Stimulated activated CD8-positive, alpha-beta memory T cell treated with anti-CD3 and anti-CD28 coated beads, Interleukin-2, amount 100 ng/mL, for 1 hour (primary cell): ENCODE measurements around the gene GPC6.
"Not testable (repeated sequence)": the region's sequence is repeated elsewhere in the genome, so short reads cannot be mapped to it uniquely, and the experiment has no call there.

Experiments used
- DNase-seq, 2 donors: peaks; one replicate each; pipeline ENCODE4 v3.0.0-alpha.2; 2020; ENCODE audit warnings: low read depth in 2 of 2

The GPC6 gene

GRCh38 chr13:93226623-93227279 is at the start of gene GPC6:
Gene GPC6 (plus strand): TSS chr13:93226807.
- no peak for DNase-seq

- no peak for DNase-seq
Observed at GRCh38 chr13:93180356-93180969, 46.1 kb upstream of the GPC6 start.

DNA sequence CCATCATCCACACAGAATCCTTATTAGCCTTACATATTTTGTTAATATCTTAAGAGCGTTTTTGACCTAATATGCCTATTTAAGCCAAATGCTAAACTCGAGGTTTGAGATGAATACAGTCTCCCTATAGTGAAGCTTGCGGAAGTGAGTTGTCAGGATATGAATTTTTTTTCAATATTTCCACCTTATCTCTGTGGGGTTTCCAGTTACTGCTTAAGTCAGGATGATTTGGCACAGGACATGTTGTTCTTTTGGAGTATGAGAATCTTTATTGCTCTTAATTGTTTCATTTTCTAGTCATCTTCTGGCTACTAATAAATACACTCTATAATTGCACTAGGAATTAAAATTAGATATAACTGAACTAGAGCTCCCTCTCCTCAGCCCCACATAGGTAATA is 44.2 kb upstream of the GPC6 start:
- no peak for DNase-seq

GRCh38 chr13:93183302-93183701 is 43.3 kb upstream of the GPC6 start:
- DNase-seq = no peak

DNA sequence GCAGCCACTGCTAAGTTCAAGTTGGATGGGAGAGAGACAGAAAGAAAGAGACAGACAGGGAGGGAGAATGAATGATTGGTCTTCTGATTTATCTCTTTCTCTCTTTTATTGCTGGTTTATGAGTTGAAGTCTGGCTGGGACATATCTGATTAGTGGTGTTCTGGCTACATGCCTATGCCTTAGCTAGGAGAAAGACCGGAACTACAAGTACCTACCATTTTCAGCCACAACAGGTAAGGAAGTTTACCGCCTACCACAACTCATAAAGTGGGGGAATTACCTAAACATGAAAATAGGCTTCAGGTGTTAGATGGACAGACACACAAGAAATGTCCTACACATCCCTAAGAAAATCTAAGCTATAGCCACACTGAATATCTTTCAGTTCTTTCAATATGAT is 36.6 kb upstream of the GPC6 start:
- no peak for DNase-seq

DNA sequence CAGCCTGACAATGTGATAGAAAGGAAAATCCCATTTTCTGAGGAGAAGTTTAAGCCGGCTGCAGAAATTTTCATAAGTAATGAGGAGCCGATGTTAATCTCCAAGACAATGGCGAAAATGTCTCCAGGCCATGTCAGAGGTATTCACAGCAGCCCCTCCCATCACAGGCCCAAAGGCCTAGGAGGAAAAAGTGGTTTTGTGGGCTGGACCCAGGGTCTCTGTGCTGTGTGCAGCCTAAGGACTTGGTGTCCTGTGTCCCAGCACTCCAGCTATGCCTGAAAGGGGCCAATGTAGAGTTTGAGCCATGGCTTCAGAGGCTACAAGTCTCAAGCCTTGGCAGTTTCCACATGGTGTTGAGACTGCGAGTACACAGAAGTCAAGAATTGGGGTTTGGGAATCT is 32.9 kb upstream of the GPC6 start:
- DNase-seq = no peak

GRCh38 chr13:93199856-93200255 is 26.8 kb upstream of the GPC6 start:
- no peak for DNase-seq

GRCh38 chr13:93200626-93201025 is 26.0 kb upstream of the GPC6 start:
- no peak for DNase-seq

DNA sequence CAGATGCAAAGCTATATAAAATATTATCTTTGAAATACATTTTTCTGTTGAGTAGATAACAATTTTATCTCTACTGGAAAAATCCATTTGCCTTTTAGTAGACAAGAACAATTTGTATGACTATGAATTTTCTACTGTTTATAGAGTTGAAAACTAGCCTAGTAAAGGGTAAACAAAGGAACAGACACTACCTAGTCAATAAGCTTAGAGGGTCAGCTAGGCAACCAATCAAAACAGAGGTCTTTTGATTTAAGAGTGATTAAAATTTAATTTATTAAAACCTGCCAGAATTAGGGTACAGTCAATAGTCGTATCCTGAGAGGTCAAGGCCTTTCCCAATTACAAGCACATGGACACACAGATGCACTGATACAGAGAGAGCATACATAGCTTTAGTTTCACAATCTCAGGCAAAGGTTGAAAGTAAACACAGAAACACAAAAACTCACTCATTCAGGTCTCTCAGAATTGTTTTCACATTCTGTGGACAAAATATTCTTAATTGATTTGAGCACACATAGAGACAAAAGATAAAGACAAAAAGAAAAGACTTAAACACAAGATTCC is 24.5 kb upstream of the GPC6 start:
- no peak for DNase-seq

GRCh38 chr13:93206778-93207392 is 19.7 kb upstream of the GPC6 start:
- DNase-seq = not testable (repeated sequence)

DNA sequence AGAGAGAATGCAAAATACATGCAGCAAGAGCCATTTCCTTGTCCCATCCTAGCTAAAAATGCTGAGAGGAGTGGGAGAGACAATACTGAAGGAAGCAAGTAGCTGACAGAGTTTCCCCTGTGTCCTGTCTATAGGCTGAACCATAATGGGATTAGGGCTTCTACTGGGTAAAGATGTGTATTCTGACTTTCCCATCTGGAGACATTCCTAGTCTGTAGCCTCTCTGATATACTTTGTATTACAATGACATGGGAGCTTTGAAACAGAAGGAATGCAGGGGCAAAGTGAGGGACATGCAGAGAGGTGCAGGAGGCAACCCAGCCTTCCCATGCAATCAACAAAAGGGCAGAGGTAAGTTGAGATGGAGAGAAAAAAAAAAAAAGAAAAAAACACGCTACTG is 10.5 kb upstream of the GPC6 start:
- no peak for DNase-seq

- DNase-seq = no peak
Observed at GRCh38 chr13:93217721-93218261, 8.8 kb upstream of the GPC6 start.

GRCh38 chr13:93218583-93218982 is 8.0 kb upstream of the GPC6 start:
- no peak for DNase-seq

GRCh38 chr13:93220073-93220472 is 6.5 kb upstream of the GPC6 start:
- no peak for DNase-seq

GRCh38 chr13:93222976-93223375 is 3.6 kb upstream of the GPC6 start:
- DNase-seq = no peak

GRCh38 chr13:93224535-93224934 is 2.1 kb upstream of the GPC6 start:
- DNase-seq = no peak

- DNase-seq = no peak
Observed at GRCh38 chr13:93225610-93226009, 997 bp upstream of the GPC6 start.

GRCh38 chr13:93226065-93226622 is 463 bp upstream of the GPC6 start:
- no peak for DNase-seq

DNA sequence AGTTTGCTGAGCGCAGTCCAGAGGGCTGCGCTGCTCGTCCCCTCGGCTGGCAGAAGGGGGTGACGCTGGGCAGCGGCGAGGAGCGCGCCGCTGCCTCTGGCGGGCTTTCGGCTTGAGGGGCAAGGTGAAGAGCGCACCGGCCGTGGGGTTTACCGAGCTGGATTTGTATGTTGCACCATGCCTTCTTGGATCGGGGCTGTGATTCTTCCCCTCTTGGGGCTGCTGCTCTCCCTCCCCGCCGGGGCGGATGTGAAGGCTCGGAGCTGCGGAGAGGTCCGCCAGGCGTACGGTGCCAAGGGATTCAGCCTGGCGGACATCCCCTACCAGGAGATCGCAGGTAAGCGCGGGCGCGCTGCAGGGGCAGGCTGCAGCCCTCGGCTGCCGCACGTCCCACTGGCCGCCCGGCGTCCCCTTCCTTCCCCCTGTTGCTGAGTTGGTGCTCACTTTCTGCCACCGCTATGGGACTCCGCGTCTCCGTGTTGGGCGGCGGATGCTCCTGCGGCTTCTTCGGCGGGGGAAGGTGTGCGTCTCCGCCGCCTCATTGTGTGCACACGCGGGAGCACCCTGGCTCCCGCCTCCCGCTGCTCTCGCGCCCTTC is 772 bp downstream of the GPC6 start:
- no peak for DNase-seq

DNA sequence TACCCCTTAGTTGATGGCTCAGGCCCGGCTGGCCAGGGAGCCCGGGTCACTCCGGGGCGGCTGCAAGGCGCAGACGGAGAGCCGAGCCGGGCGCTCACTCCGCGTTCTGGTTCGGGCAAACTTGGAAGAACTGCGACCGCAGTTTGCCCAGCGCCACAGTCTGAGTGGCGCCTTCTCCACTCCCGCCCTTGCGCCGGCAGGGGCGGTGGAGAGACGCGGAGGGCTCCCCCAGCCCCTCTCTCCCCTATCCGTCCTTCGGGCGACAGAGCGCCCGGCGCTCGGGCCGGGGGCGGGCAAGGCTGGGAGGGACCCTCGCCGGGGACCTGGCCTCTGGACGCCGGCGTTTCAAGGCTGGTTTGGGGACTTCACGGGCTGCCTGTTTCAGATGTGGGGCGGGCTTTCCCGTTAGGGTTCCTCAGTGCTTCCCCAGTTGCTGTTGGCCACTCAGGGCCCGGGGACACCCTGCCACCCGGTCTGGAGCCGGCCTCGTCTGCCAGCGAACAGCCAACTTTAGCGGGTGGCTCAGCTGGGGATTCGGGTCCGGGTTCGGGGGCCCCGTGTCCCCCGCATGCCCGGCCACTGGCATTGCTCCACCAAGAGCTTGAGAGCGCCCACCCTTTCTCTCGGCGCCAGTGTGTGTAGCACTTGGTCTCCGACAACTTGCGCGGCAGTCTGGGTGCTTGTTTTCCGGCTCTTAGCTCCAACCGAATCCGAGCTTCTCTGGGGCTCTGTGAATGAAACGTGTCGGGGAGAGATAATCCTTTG is 1.5 kb downstream of the GPC6 start:
- DNase-seq = no peak

- DNase-seq = no peak
Observed at GRCh38 chr13:93228643-93228937, 2.0 kb downstream of the GPC6 start.
